CD4-positive, alpha-beta T cell treated with Interleukin-15 for 4 hours (primary cell): Measurements from ENCODE around the gene GRID1.
"Not testable (repeated sequence)": the region's sequence is repeated elsewhere in the genome, so short reads cannot be mapped to it uniquely, and the experiment has no call there.

Source experiments
- DNase-seq: peaks from one replicate; pipeline ENCODE4 v3.0.0-alpha.2; 2020; ENCODE audit warnings: low spot score

GRID1 gene

DNA sequence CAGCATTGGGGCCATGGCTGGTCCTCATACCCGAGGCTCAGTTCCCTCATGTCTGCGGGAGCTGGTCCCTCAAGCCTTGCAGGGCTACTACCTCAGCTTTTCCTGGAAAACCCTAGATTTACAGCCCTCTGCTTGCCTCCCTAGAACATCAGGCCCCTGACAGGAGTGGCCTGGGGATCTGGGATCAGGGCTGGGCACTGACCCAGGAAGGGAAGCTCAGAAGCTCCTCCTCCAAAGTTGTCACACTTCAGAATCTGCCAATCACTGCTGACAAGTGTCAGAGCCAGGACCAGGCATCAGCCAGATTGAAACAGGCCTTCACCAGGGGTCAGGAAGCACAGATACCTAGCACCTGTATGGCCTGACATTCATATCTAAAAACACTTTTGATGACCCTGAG, 115.2 kb downstream of the GRID1 start:
- DNase-seq: no peak

DNA sequence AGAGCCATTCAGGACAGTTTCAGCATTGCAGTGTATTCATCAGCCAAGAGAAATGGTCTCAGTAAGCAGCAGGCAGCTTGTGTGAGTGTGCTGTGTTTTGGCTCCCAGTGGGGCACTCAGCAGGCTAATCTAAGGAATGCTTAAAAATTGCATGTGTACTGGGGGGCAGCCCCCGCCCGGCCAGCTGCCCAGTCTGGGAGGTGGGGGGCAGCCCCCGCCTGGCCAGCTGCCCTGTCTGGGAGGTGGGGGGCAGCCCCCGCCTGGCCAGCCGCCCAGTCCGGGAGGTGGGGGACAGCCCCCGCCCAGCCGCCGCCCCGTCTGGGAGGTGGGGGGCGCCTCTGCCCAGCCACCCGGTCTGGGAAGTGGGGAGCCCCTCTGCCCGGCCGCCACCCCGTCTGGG, 116.2 kb downstream of the GRID1 start:
- no peak for DNase-seq

DNA sequence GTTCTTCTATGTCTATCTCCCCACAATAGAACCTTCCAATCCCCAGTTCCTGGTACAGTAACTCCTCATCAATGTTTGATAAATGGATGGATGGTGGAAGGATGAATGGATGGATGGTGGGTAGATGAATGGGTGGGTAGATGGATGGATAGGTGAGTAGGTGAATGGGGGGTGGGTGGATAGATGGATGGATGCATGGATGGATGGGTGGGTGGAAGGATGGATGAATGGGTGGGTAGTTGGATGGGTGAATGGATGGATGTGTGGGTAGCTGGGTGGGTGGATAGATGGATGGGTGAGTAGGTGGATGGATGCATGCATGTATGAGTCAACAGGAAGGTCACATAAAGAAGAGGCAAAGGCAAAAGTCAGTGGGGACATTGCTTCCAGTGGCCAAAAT, 116.8 kb downstream of the GRID1 start:
- no peak for DNase-seq

DNA sequence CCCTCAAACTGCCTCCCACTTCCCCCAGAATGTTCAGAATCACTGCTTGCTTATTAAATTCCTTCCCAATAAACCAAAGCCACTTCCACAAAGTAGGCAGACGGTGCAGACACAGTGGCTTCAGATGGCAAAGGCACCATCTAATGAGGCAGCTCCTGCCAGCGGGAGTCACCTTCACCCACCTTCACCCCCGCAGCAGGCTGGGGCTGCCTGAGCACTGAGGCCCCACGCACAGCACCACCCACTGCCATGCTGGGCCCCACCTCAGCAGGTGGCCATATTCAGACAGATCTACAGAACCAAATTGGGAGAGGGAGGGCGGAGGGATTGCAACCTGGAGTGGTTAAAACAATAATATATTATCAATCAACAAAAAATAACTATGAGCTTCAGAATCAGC, 118.5 kb downstream of the GRID1 start:
- no peak for DNase-seq

DNA sequence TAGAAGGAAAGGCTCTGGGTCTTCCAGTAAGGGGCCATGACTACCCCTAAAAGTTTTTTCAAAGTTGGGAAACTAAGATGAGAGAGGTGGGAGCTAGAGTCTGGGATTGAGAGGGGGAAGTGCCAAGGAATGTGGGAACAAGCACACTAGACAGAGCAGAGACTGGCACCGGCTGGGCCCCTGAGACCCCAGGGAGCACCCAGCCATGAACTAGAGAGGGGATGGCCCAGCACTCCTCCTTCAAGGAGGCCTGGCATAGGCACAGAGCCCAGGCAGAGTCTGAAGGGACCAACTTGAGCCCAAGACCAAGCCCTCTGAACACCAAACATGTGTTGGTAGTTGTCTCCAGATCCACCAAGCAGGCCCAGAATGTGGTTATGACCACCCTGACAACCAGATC, 119.0 kb downstream of the GRID1 start:
- DNase-seq: no peak

DNA sequence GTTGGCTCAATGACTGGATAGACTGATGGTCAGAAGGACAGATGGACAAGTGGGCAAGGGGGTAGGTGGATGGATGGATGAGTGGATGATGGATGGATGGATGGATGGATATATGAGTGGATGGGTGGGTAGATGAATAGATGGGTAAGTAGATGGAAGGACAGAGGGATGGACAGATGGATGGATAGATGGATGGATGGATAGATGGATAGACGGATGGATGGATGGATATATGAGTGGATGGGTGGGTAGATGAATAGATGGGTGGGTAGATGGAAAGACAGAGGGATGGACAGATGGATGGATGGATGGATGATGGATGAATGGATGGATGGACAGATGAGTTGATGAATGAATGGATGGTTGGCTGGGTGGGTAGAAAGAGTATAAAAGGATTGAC, 119.5 kb downstream of the GRID1 start:
- DNase-seq: no peak

DNA sequence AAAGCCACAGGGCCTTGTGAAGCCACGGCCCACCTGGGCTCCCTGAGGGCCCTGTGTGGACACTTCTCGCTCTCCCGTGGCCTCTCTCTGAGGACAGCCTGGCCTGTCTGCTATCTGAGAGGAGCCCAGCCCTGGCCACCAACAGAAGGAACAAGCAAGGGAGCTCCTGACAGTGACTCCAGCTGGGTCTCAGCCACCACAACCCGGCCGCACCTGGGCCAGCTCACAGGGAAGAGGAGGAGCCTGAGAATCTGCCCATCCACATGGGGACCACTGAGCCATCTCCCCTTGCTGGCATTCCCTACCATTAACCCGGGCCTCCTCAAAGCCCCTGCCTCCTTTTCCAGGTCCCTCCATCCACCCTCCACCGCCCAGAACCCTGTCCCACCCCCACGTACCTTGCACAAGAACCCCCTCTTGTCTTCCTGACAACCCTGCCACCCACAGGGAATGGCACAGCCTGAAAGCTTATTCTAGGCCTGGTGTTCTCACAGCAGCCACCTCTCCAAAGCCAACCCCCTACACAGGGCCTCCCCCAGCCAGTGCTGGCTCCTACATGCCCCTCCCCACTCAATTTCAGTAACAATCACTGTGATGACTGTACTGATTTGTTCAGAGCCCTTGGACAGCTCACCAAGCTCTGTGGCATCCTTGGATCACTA, 120.2 kb downstream of the GRID1 start:
- no peak for DNase-seq

DNA sequence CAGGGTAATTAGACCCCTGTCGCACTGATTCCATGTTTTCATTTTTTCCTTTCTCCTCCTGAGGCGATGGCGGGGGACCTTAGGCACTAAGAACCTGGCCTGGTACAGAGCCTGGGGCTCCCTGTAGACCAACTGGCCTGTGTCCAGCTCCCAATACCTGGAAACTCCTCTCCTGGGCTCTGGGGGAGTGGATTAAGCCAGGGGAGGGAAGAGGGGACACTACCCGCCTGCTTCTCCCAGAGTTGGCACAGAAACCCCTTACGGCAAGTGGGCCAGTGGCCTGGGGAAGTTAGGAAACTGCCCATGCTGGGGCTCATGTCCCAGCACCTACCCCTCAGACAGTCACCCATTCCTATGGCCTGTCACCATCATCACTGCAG, 121.6 kb downstream of the GRID1 start:
- no peak for DNase-seq

DNA sequence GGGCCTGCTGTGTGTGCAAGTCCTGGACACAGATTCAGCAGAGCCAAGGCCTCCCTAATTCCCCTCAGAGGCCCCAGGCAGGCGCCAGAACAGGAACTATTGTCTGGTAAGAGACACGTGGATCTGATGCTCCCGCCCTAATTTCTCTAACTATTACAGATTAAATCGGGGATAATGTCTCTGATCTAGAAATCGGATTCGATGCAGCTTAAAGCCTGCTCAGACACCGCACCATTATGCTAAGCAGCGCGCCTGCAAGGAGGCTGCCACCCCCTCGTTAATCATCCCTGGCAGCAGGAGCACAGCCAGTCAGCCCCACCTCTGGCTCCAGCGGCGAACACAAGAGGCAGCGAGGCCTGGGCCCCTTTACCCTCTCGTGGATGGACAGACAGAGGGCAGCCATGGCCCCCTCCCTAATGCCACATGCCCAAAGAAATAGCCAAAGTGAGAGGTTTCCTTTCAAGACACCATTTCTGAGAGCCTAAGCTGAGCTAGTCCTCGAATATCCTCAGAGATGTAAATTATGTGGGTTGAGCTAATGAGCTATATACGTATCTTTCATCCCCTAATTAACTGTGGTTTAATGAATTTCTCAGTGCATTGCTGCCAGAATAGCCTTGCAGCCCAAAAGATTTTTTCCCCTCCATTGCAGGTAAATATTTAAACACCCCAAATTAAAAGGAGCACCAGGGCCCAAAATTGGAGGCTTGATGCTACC, 122.1 kb downstream of the GRID1 start:
- DNase-seq: no peak

DNA sequence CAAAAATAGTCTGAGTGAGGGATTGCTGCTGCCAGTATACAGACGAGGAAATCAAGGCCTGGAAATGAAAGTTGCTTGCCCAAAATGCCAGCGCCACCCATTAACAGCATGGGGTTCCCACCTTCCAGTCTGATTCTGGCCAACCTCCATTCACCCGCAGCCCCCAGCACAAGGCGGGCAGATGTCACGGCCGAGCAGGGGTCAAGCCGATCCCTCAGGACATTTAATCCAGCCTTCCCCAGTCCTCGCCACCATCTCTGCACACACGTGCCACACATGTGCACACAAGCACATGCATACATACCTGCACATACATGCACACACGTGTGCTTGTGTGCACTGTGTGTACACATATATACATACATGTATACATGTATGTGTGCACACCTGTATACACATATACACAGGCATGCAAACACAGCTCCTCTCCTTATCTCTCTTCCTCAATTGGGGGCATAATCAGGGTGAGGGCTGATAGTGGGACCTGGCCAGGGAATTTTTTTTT, 122.9 kb downstream of the GRID1 start:
- DNase-seq: no peak

DNA sequence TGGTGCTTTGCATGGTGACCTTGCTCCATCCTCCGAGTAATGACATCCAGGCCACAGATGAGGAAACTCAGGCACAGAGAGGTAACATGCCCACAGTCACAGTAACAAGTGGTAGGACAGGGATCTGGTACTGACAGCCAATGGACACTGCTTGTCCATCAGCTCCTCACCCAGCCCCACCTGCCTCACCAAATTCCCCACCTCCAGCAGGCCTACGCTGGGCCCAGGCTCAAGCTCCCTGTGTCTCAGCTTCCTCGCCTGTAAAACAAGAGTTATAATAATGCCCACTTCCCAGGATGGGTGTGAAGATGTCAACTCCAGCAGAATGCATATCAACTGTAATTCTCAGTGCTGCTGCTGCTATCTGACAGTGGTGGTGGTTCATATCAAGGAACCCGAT, 123.8 kb downstream of the GRID1 start:
- DNase-seq: no peak

DNA sequence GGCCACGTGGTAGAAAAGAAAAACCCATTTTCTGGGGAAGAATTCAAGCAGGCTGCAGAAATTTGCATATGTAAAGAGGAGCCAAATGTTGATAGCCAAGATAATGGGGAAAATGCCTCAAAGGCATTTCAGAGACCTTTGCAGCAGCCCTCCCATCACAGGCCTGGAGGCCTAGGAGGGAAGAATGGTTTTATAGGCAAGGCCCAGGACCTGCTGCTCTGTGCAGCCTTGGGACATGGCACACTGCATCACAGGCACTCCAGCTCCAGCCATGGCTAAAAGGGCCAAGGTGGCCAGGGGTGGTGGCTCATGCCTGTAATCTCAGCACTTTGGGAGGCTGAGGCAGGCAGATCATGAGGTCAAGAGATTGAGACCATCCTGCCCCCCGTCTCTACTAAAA, 128.5 kb downstream of the GRID1 start:
- DNase-seq: not testable (repeated sequence)

DNA sequence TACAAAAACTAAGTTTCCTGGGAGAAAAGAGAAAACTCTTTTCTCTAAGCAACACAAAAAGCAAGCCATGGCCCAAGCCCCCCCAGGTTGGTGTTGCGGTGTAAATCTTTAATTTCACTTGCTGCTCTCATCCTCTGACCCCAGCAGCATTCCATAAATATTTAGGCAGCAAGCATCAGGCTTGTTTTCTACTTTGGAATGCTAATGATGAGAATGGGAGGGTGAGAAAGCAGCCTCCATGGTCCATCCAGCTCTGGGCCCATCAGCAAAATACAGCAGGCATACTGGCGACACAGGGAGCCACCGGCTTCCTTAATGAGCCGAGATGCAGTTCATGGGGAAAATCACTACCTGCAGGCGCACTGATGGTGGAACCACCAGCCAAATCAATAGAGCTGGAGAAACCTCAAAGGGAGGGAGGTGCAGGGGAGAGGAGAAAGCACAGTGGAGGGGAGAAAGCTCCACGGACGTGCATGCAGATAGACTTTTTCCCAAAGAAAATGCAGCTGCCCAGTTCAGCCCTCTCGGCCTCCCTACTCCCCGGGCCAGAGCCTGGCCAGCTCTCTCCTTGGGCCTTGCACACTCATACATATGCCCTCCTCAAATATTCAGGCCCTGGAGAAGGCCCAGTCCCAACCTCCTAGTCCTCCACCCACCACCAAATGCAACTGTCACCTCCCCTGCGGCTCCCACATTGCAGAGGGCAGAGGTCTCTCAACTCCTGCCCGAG, 131.9 kb downstream of the GRID1 start:
- no peak for DNase-seq

DNA sequence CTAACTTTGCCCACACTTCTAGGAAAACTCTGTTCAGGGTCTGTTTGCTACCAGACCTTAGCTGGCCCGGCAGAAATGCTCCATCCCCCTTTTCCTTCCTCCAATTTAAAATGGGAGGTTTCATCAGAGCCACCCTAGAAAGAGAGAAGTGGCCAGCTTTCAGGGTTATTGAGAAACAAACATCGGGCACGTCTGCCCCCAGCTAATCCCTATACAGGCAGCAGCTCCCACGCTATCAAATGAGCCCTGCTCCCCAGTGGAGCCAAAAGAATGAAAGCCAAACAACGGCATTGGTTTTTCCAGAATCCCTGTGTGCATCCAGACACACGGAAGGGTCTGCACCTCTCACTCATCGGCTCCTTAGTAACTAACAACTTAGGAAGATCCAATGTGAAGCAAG, 132.5 kb downstream of the GRID1 start:
- DNase-seq: no peak

DNA sequence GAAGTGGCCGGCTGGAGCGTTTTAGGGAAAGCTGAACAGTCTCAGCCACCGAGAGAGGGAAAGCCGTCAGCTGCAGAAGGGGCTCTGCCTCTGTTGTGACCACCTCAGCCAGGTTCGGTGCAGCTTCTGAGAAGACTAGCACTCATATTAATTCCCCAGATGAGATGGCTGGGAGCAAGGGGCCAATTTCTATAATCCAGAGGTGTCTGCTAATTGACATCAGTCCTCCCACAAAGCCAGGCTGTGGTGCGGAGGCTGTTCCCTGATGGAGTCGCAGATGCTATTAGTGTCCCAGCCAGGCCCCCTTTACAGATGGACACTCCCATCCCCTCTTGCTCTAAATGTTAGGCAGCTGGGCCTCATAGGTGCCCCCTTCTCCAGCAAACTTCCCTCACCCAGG, 133.5 kb downstream of the GRID1 start:
- no peak for DNase-seq

DNA sequence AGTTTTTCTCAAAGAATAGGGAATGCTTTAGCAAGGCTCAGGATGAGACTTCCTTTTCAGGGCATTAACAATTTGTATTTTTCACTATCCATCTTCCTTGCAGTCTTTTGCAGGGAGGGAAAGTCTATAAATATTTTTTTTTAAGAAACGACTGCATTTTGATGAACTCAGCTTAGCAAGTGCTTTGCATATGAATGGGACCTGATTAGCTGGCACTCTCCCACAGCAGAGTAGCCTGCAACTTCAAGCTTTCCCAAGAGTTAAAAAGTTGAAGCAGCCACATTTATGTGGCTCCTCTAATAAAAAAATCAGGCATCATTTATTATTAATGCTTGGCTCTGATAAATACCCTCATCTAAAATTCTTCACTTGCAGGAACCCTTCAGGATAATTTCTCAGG, 134.0 kb downstream of the GRID1 start:
- no peak for DNase-seq

DNA sequence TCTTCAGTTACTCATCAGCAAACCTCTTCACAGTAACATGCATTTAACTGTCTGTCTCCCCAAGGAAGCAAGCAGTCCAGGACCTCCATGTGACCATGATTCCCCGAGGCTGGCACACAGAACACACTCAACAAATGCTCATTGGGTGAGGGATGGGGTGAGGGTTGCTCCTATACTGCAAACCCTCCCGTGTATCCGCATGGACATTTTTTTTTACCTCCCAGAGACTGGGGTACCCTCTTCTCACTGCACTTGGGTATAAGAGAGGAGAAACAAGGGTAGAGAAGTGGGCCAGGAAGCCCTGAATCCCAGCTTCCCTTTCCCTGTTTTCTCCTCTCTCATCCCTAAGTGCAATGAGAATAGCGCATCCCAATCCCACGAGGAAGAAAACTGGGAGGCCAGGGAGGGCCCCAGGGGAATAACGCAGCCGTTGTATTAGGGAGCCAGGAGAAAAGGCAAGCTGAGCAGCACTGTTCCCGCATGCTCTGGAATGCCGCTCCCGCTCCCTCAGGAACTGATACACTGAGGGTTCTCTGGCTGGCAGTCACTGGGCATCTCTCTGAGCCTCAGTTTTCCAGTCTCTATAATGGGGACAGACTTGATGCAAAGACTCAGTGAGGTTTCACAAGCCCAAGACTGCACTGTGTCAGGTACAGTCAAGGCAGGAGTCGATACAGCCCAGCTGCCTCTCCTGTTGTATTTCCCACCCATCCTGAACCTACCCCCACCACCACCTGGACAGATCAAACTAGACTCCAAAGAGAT, 134.6 kb downstream of the GRID1 start:
- DNase-seq: no peak

DNA sequence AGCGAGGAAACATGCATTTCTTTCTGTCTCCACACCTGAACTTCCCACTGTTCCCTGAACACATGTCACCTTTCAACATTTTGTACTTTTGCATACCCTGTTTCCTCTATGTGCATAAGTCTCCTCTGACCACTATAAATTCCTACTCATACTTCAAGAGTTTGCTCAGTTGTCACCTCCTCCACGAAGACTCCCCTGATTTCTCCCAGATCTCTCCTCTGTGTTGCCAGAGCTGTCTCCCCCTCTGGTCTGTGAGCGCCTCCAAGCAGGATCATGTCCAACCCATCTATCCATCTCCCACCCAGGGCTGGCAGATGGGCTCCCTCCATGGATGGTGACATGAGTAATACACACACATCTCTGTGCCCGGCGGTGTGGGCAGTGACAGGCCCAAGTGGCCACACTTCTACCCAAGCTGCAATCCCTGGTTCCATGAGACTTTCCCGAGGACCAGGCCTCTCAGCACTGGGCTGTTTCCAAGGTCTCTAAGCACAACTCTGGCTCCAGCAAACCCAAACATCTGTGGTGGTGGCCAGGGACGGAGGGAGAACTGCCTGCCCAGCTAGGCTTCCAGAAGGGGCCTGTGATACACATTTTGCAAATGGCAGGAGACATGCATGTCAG, 135.9 kb downstream of the GRID1 start:
- DNase-seq: no peak

DNA sequence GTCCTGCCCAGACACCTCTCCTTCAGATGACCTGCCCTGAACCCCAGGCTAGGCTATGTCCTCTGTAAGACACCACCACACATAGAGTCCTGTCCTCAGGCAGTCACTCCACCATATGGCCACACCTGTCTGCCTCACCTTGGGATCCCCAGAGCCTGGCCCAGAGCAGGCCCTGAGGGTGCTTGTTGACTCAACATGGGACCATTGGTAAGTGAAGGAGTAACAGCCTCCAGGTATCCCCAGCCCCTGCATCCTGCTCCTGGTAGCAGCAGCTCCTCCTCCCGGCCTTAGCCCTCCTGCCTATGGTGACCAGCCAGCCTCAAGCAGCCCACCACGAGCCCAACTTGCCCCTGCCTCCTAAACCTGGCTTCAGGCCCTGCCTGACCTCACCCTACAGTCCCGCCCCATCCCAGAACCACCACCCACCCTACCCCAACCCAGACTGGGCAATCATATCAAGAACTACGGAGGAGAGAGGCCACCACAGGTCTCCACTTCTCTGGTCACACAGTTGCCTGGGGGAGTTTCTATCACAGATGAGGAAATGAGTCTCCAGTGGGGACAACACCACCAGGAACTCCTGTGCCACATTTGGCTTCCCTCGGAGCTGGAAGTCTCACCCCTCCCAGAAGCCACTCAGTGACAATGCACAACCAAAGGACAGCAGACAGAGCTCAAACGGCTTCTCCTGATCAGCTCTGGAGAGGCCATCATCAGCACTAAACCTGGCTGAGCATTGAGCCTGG, 136.6 kb downstream of the GRID1 start:
- no peak for DNase-seq

DNA sequence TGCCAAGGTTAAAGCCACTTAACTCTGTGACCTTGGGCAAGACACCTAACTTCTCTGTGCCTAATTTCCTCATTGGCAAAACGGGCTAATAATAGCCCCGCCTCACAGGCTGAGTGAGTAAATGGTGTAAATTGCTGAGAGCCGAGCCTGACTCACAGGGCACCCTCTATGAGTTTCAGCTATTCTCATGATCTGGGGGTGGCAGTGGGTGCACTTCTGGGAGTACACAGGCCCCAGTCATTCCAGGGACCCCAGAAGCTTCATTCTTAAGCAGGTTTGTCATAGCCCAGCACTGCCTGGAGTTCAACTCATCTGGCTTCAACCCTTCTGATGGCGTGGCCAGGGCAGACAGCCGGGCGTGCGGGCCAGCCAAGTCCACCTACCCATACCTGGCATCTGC, 137.2 kb downstream of the GRID1 start:
- DNase-seq: no peak
